ENCODE data around the gene KCNJ6.

Gene KCNJ6

GRCh38 chr21:37862536-37862935 lies 53.7 kb downstream of the KCNJ6 start:
- peak in 1 of 5 experiments; percentile 12 for DNase-seq

GRCh38 chr21:37861561-37861960 lies 54.7 kb downstream of the KCNJ6 start:
- no peak for DNase-seq

DNA sequence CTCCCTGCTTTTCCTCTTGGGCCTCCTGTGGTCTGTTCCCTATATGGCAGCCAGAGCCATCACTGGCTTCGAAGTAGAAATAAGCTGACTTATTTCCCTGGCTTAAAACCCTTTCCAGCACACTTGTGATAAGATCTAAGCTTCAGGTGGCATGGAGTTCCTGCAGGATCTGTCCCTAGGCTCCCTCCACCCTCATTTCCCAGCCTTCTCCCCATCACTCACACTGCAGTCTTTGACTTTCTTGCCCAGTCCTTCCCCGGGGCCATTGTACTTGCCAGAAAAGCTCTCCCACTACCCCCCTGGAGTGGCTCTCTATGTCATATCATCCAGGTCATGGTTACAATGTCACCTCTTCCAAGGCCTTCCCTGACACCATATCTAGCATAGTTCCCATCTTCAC lies 55.8 kb downstream of the KCNJ6 start:
- no peak for DNase-seq

DNA sequence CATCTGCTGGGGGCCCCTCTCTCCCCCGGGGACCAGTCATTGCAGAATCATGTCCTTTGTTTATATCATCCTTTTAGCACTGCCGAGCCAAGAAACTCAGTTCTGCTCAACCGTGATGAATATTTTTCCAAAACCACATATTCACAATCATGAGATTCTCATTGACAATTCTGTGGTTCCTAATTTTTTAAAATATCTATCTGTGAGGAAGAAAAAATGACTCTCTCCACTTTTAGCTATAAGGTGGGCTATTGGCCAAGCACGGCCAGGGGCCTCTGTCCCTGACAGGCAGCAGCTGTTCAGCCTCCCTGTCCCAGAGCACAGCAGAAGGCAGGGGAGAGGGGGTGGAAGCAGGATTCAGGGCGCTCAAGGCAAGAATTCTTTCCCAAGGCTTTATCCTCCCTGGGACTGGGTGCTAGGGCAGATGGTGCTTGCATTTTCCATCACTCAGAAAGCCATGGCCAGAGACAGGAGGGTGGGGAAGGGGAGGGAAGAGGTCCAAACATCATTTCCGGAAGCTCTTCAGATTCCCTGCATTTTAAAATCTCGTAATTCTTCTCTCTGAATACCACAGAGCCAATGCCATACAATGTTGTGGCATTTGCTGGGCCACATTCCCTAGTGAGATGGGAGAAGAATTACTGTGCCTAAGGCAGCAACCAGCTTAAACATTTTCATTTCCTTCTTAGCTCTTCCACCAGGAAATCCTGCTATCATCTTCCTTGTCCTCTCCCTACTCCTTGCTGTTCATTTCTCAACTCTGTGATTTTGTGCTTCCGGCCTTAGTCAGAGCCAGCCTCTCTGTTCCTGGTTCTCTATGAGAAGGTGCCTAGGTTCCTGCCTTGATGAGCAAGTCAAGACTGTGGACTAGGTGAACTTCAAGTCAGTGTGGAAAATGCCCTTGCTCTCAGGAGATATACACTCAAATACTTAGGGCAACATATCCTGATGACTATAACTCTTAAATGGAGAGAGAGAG lies 60.3 kb downstream of the KCNJ6 start:
- DNase-seq, result no peak

GRCh38 chr21:37855271-37855646 lies 61.0 kb downstream of the KCNJ6 start:
- no peak for DNase-seq

DNA sequence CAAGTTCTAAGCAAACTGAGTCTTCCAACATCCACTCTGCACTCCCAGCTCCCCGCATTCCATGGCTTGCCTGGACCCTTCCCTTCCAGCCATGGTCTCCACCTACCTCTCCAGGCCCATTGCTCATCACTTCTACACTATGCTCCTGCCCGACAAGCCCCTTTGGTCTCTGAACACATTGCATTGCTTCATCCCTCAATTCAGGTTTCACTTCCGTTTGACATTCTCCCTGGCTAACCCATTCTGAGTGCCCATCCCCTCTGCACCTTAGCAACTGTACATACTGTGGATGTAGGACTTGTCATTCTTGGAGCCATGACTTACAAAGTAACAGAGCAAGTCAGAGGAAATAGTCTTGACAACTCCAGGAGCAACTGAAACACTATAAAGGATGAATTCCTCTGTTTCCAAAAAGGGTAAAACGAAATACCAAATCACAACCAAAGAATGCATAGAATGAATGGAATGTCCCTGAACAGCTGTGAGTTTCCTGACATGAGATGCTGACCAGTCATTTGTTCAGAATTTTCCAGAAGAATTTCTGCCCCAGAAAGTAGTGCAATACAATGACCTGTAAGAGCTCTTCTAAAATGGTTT lies 66.7 kb downstream of the KCNJ6 start:
- no peak for DNase-seq

- DNase-seq, result no peak
Observed at GRCh38 chr21:37848721-37849490, 67.4 kb downstream of the KCNJ6 start.

DNA sequence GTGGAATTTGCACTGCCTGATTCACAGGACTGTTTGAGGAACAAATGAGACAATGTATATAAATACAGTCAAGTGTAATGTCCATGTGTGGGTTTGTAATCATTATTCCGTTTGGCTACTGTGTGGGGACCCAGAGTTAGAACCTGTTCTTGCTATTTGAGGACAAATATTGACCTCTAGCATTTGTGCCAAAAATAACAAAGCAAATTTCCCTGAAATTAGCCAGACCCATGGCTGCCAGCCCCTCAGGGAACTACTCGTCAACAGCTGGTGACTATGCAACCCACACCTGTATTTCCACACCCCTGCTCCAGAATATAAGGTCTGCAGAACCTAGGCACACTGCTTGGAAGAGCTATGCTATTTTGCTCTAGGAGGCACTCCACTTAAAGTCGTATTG lies 70.7 kb downstream of the KCNJ6 start:
- no peak for DNase-seq

DNA sequence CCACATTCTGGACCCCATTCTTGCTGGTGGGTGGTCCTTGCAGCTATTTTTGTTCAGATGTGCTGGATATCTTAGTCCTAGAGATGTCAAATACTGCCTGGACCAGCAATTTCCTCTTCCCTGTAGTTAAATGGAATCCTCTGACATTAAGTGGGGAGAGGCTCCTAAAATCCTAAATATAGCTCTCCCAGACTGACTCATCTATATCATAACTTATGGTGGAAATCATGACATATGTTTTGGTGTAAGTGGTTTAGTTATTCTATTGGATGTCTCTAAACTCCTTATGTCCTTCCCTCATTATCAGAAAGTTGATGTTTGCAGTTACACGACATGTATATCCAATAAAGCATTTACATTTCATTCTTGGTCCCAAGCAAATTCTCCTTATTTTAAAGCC lies 73.1 kb downstream of the KCNJ6 start:
- no peak for DNase-seq

DNA sequence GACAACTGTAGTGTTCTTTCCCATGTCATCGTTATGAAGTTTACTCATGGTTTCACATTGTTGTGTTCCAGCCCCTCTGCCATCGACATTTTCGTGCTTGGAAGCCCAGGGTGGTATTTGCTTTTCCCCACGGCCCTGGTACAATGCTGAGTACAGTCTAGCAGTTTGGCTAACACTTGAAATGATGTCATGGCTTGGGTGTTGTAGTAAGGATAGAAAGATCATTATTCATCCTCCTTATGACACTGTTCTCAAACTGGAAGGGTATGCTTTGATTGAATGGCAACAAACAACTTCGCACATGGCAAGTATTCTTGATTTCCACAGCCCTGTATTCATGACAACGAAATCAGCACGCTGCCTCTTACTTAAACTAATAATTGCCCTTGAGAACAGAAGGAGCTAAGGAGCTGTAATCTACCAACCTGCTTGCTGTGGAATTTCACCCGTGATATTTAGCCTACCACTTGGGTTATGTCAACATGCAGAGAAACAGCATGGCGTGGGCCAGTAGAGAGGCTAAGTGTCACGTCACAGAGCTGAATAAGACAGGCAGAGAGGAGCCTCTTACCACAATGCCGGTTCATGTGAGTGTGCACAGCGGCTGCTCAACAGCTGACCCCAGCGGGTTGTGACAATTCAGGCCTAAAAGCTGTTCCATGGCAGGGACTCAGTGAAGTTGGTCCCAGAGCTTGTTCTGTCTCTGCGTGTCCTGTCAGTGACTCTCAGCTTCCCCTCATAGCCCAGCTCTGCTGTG lies 73.9 kb downstream of the KCNJ6 start:
- no peak for DNase-seq

DNA sequence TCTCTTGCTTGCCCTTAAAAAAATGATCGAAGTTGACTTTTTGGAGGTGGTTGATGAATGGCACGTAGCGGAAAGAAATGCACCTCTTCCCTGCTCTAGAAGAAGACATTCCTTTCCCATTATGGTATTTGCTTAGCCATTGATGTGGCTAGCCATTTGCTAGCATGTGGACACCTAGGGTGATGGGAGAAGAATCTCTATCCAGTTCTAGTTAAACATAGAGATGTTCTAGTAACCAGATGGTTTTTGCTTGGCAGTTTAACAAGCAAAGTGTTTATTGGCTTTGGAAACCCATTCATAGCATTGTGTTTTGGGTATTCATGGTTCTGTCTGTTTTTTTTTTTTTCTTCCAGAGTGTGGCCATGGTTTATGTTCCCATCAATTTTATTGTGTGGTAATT lies 78.9 kb downstream of the KCNJ6 start:
- no peak for DNase-seq

GRCh38 chr21:37835481-37835880 lies 80.8 kb downstream of the KCNJ6 start:
- no peak for DNase-seq

DNA sequence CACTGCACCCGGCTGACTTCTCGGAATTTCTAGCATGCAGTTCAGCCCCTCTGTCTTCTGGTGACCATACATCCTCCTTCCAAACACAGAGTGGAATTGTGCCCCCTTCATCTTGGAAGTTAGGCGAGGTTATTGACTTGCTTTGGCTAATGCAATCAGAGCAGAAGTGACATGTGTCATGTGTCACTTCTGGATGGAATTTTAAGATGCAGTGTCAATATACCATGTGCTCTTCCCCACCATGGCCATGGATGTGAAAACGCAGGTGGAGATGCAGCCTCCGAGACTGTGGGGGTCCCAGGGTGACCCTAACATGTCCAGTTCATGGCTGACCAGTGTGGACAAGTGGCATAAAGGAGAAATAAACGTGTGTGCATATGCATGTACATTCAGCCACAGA lies 83.0 kb downstream of the KCNJ6 start:
- no peak for DNase-seq

GRCh38 chr21:37829447-37829846 lies 86.8 kb downstream of the KCNJ6 start:
- DNase-seq, result no peak

GRCh38 chr21:37828991-37829390 lies 87.3 kb downstream of the KCNJ6 start:
- DNase-seq, result no peak

DNA sequence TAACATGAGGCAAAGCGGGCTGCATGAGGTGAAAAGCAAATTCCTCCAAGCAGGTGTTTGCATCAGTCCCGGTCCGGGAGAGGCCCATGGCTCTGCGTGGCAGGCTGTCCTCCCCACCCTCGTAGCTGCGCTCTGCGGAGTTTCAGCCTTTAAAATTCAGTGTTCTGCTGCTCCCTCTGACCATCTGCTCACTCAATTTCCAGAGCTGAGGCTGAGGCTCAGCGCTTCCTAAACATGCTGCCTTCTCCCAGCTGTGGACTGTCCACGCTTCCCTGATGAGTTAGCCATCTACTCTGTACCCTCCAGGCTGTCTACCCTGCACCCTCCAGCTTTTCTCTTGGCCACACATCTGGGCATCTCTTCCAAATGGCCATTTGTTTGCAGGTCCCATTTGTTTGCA lies 87.7 kb downstream of the KCNJ6 start:
- DNase-seq, result no peak

- no peak for DNase-seq
Observed at GRCh38 chr21:37827913-37828312, 88.3 kb downstream of the KCNJ6 start.

DNA sequence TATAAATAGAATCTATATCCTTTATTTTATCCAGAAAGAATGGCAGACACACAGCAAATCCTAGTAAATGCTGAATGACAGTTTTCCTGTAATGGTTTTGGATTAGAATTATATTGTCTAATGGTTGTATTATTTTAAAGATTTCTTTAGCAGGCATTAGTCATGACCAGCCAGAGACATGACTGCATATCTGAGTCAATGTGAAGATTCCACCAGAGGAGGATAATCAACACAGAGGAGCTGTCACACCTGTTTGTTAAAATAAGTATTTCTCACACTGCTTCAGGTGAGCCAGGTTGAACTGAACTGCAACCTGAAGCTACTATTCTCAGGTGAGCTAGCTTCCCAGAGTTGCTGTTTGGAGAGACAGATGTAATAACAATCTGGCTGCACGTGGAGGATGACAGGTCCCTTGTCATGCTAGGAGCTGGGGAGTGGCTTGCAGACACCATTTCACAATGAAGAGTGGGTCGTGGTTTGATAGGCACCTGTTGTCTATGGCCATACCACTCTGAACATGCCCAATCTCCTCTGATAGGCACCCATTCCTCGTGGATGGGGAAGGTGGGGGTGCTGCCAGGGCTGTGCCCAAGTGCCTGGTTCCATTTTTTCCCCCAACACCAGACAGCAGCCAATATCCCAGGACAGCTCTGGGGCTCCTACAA lies 94.3 kb downstream of the KCNJ6 start:
- no peak for DNase-seq

GRCh38 chr21:37821092-37821491 lies 95.2 kb downstream of the KCNJ6 start:
- no peak for DNase-seq

DNA sequence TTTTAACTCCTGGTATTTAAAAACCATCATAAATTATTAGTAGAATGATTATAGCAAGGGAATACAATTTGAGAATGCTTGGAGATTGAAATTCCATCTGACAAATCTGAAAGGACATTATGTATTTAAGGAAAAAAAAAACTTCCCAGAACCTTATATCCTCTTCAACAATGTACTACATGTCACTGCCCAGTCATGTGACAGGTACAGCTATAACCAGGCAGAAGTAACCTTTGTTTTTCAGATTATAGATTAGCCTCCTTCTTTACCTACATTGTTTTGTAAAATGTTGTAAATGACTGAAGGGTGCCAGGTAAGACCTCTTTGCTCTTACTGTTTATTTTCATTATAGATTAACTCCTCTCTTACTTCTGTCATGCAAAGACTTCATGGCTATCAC lies 96.9 kb downstream of the KCNJ6 start:
- DNase-seq, result no peak

GRCh38 chr21:37817242-37817641 lies 99.0 kb downstream of the KCNJ6 start:
- DNase-seq, result no peak

GRCh38 chr21:37815893-37816292 lies 100.4 kb downstream of the KCNJ6 start:
- DNase-seq, result no peak

Data from T-helper 2 cell (primary cell).